K562 (cell line): ENCODE data around the gene HOXD1. TPM values are rescaled to one million over a fixed set of nuclear protein-coding genes. Genes with fewer than 3 reads are reported as not detected.

Experiments
- DPF2 ChIP-seq: fragments of 450-650 bp; IDR thresholded peaks from 2 replicates; pipeline ENCODE4 v1.6.1; 2016
- FOXJ3 ChIP-seq: sonication (generic); formaldehyde crosslinking; IDR thresholded peaks from 2 replicates; pipeline ENCODE4 v1.4.0; 2020; ENCODE audit warnings: mild to moderate bottlenecking, missing genetic modification reagents
- FOXP1 ChIP-seq: sonication (generic); formaldehyde crosslinking; IDR thresholded peaks from 2 replicates; pipeline ENCODE4 v1.8.0; 2022; ENCODE audit warnings: mild to moderate bottlenecking, missing genetic modification reagents
- KLF6 ChIP-seq: fragments of 250-450 bp; sonication (Bioruptor Pico); IDR thresholded peaks from 2 replicates; pipeline ENCODE4 v1.4.0; 2020; ENCODE audit warnings: mild to moderate bottlenecking, moderate library complexity, borderline replicate concordance
- NR2C1 ChIP-seq, 2 experiments: fragments of 450-650 bp; IDR thresholded peaks; 2 replicates each; pipeline ENCODE4 v1.6.1; 2017; ENCODE audit warnings: mild to moderate bottlenecking in 2 of 2, antibody characterized with exemption in 1 of 2, inconsistent platforms in 1 of 2, missing compliant biosample characterization in 1 of 2, missing genetic modification characterization in 1 of 2
- RBM25 ChIP-seq: fragments of 200-400 bp; formaldehyde crosslinking; IDR thresholded peaks from 2 replicates; pipeline ENCODE4 v1.6.1; 2018; ENCODE audit warnings: low read length, low read depth, moderate library complexity; ENCODE audit not compliant: severe bottlenecking
- SMAD2 ChIP-seq: fragments of 150-350 bp; IDR thresholded peaks from 2 replicates; pipeline ENCODE4 v1.6.1; 2014; ENCODE audit warnings: low read depth, mild to moderate bottlenecking, low read length
- ZBTB2 ChIP-seq: fragments of 450-650 bp; IDR thresholded peaks from 2 replicates; pipeline ENCODE4 v1.6.1; 2016; ENCODE audit warnings: antibody characterized with exemption
- ZNF197 ChIP-seq: fragments of 200-800 bp; sonication (Bioruptor generic); IDR thresholded peaks from 2 replicates; pipeline ENCODE4 v1.6.1; 2016; ENCODE audit warnings: low read depth, missing genetic modification characterization, missing compliant biosample characterization
- ZNF23 ChIP-seq: fragments of 250-450 bp; sonication (Bioruptor Pico); IDR thresholded peaks from 2 replicates; pipeline ENCODE4 v1.4.0; 2020; ENCODE audit warnings: mild to moderate bottlenecking
- ZNF239 ChIP-seq: fragments of 250-450 bp; sonication (Bioruptor Pico); IDR thresholded peaks from 2 replicates; pipeline ENCODE4 v1.4.0; 2020; ENCODE audit warnings: mild to moderate bottlenecking
- ZNF57 ChIP-seq: fragments of 450-650 bp; formaldehyde crosslinking; IDR thresholded peaks from 2 replicates; pipeline ENCODE4 v1.4.0; 2020; ENCODE audit warnings: mild to moderate bottlenecking, moderate library complexity
- ZNF609 ChIP-seq: sonication (generic); formaldehyde crosslinking; IDR thresholded peaks from 2 replicates; pipeline ENCODE4 v1.8.1; 2023; ENCODE audit warnings: missing genetic modification reagents, mild to moderate bottlenecking, borderline replicate concordance
- ZNF717 ChIP-seq: fragments of 250-450 bp; sonication (Bioruptor Pico); IDR thresholded peaks from 2 replicates; pipeline ENCODE4 v1.5.0; 2021
- ZSCAN32 ChIP-seq: fragments of 450-650 bp; formaldehyde crosslinking; IDR thresholded peaks from 2 replicates; pipeline ENCODE4 v1.4.0; 2020; ENCODE audit warnings: mild to moderate bottlenecking, moderate library complexity
- polyA plus RNA-seq, 8 experiments: library from polyadenylated mRNA; depleted of rRNA in 4 of 8; stranded (reverse) in 5 of 8; unstranded in 3 of 8; fragments of >200 nt; fragmentation: Nextera tagmentation in 2 of 8; fragmentation: Illumina TruSeq in 1 of 8; extraction: Ambion mirVana in 2 of 8; extraction: Trizol in 1 of 8; gene quantifications; 2 replicates each; pipeline versions ENCODE4 v1.2.1 to v1.2.3, GENCODE V29; 2011 to 2014; ENCODE audit warnings: inconsistent platforms in 1 of 8, missing spikeins in 1 of 8
- total RNA-seq, 7 experiments: library from RNA; depleted of rRNA in 6 of 7; stranded (reverse); fragments of >200 nt in 6 of 7; fragmentation: Illumina TruSeq in 2 of 7; extraction: Trizol in 2 of 7; gene quantifications; 2 replicates each; pipeline versions ENCODE4 v1.2.1 to v1.2.3, GENCODE V29; 2011 to 2021; ENCODE audit warnings: low replicate concordance in 1 of 7
- TF ChIP-seq, protein P1 (sequence below): sonication (generic); formaldehyde crosslinking; IDR thresholded peaks from 2 replicates; pipeline ENCODE4 v1.8.0; 2023; ENCODE audit warnings: mild to moderate bottlenecking, missing genetic modification reagents
- TF ChIP-seq, protein P2 (sequence below): fragments of 200-800 bp; sonication (Bioruptor generic); IDR thresholded peaks from 2 replicates; pipeline ENCODE4 v1.6.1; 2017; ENCODE audit warnings: missing genetic modification characterization, missing compliant biosample characterization
- TF ChIP-seq, protein P3 (sequence below): IDR thresholded peaks from 2 replicates; pipeline ENCODE4 v1.6.1; 2011; ENCODE audit not compliant: insufficient read length; ENCODE audit errors: extremely low read depth

Gene HOXD1
- total and polyA plus RNA-seq, 9 of the 15 experiments (the other 6 are each of a cell fraction or from before 2014, with no cell fraction given), result not detected

- TF ChIP-seq ZBTB2 (no peak), FOXP1 (peak; percentile 68; the same call in 1 of the 2 replicates), ZNF239 (CRISPR knock-in tag) (no peak), ZNF717 (CRISPR knock-in tag) (no peak), ZNF609 (CRISPR knock-in tag) (no peak), KLF6 (CRISPR knock-in tag) (no peak), NR2C1 (IDR thresholded peaks at IDR 0.05) (no peak), NR2C1 (tag; IDR thresholded peaks at IDR 0.05) (no peak), SMAD2 (no peak), DPF2 (no peak), RBM25 (no peak), FOXJ3 (CRISPR knock-in tag) (no peak), ZNF197 (CRISPR knock-in tag) (no peak), ZNF23 (CRISPR knock-in tag) (no peak), ZSCAN32 (CRISPR knock-in tag) (no peak), ZNF57 (no peak)
- TF ChIP-seq, protein P1, sequence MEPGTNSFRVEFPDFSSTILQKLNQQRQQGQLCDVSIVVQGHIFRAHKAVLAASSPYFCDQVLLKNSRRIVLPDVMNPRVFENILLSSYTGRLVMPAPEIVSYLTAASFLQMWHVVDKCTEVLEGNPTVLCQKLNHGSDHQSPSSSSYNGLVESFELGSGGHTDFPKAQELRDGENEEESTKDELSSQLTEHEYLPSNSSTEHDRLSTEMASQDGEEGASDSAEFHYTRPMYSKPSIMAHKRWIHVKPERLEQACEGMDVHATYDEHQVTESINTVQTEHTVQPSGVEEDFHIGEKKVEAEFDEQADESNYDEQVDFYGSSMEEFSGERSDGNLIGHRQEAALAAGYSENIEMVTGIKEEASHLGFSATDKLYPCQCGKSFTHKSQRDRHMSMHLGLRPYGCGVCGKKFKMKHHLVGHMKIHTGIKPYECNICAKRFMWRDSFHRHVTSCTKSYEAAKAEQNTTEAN (CRISPR knock-in tag), result no peak
- TF ChIP-seq, protein P2, sequence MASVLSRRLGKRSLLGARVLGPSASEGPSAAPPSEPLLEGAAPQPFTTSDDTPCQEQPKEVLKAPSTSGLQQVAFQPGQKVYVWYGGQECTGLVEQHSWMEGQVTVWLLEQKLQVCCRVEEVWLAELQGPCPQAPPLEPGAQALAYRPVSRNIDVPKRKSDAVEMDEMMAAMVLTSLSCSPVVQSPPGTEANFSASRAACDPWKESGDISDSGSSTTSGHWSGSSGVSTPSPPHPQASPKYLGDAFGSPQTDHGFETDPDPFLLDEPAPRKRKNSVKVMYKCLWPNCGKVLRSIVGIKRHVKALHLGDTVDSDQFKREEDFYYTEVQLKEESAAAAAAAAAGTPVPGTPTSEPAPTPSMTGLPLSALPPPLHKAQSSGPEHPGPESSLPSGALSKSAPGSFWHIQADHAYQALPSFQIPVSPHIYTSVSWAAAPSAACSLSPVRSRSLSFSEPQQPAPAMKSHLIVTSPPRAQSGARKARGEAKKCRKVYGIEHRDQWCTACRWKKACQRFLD (CRISPR knock-in tag), result no peak
- TF ChIP-seq, protein P3, sequence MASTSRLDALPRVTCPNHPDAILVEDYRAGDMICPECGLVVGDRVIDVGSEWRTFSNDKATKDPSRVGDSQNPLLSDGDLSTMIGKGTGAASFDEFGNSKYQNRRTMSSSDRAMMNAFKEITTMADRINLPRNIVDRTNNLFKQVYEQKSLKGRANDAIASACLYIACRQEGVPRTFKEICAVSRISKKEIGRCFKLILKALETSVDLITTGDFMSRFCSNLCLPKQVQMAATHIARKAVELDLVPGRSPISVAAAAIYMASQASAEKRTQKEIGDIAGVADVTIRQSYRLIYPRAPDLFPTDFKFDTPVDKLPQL, result no peak
Measured at GRCh38 chr2:176140513-176141317, 47.8 kb upstream of the HOXD1 start (continued).
